ENCODE data around the gene KIF5B.
"Not testable (repeated sequence)": the region's sequence is repeated elsewhere in the genome, so short reads cannot be mapped to it uniquely, and the experiment has no call there.

The KIF5B gene

GRCh38 chr10:32015386-32015785 is 40.8 kb downstream of the KIF5B start:
- DNase-seq (ENCODE audit: low read depth in 2 of 2): no peak

DNA sequence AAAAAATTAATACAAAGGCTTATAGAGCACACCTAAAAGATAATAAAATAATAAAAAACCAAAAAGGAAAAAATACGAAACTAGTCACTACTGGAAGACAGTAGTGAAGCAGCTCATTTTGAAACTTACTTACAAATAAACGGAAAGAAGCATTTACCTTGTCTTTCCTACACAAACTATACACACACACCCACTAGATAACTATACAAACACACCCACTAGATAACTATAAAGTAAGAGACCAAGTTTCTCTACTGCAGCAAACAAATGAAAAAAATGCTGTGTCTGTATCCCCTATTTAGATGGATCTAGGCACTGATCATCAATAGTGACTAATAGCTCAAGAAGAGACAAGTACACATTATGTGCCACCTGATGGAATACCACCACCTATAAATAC is 49.2 kb downstream of the KIF5B start:
- DNase-seq (ENCODE audit: low read depth in 2 of 2): no peak

DNA sequence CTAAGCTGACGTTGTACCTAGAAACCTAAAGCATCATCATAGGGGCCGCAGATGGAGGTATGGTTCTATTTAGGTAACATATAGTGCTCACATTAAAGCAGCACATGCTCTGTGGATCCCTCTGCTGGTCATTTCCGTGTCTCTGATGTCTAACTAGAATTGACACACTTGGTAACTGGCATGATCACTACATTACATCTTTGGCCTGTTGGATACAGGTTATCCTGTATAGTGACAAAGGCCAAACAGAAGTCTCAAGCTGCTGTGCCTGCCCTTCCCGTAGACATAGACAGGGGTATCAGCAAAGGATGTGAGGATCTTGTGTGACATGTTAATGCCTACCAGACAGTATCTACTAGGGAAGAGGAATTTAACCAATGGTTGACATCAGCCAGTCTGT is 51.2 kb downstream of the KIF5B start:
- DNase-seq (ENCODE audit: low read depth in 2 of 2): no peak

DNA sequence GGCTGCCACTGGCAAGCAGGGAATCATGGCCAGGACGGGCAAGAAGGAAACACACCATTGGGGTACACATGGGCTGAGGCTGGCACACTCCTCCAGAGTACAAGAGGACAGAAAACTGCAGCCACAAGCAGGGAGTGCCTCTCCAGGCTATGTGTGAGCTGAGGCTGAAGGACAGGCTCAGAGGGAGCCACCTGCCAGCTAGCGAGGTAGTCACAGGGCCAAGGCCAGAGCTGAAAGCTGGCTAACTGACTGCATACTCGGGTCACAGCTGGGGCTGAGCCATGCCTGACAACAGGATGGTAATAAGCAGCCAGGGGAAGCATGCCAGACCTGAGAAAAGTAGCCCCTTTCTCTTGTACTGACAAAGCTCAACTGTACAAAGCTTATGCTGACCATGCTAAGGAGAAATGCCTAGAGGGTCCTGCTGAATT is 52.0 kb downstream of the KIF5B start:
- no peak for DNase-seq (ENCODE audit: low read depth in 2 of 2)

GRCh38 chr10:32002531-32002930 is 53.7 kb downstream of the KIF5B start:
- DNase-seq (ENCODE audit: low read depth in 2 of 2): no peak

DNA sequence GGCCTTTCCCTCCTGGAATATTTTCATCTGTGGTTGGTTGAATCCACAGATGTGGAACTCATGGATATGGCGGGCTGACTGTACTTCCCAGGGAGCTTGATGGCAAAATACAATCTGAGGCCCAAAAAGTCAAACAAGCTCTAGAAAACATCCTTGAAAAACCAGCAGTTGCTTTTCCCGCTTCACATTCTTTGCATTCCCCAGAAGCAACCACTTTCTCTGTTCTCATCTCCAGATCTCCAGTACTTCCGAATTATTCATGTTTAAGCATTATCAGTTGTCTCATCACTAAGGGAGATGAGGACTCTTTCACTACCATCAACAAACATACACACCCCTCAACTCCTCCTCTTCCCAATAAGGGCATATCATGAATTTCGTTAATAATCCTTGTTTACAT is 55.3 kb downstream of the KIF5B start:
- DNase-seq (ENCODE audit: low read depth in 2 of 2): no peak

GRCh38 chr10:31999836-32000235 is 56.4 kb downstream of the KIF5B start:
- no peak for DNase-seq (ENCODE audit: low read depth in 2 of 2)

- DNase-seq (ENCODE audit: low read depth in 2 of 2): no peak
These were observed 57.1 kb downstream of the KIF5B start for GRCh38 chr10:31999070-31999660.

- no peak for DNase-seq (ENCODE audit: low read depth in 2 of 2)
These were observed 61.3 kb downstream of the KIF5B start for GRCh38 chr10:31994926-31995325.

GRCh38 chr10:31990937-31991336 is 65.3 kb downstream of the KIF5B start:
- DNase-seq (ENCODE audit: low read depth in 2 of 2): no peak

DNA sequence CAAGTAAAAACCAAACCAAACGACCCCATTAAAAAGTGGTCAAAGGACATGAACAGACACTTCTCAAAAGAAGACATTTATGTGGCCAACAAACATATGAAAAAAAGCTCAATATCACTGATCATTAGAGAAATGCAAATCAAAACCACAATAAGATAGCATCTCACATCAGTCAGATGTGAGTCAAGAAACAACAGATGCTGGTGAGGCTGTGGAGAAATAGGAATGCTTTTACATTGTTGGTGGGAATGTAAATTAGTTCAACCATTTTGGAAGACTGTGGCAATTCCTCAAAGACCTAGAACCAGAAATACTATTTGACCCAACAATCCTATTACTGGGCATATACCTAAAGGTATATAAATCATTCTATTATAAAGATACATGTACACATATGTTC is 68.4 kb downstream of the KIF5B start:
- DNase-seq (ENCODE audit: low read depth in 2 of 2): not testable (repeated sequence)

DNA sequence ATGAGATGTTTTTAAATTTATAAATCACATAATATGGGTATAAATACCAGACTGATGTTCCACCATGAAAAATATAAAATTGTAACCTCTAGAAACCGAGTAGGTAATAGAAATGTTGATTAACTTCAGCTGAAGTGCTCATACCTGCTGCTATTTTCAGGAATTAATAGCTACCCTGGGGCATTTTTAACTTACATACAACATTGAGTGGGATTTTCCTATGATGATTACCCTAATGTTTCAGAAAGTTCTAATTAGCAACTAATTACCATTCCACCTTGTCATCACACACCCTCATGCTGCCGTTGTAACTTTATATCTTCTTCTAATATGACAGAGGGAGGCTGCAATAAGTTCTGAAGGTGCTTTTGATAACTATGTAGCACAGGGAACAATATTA is 74.1 kb downstream of the KIF5B start:
- no peak for DNase-seq (ENCODE audit: low read depth in 2 of 2)

DNA sequence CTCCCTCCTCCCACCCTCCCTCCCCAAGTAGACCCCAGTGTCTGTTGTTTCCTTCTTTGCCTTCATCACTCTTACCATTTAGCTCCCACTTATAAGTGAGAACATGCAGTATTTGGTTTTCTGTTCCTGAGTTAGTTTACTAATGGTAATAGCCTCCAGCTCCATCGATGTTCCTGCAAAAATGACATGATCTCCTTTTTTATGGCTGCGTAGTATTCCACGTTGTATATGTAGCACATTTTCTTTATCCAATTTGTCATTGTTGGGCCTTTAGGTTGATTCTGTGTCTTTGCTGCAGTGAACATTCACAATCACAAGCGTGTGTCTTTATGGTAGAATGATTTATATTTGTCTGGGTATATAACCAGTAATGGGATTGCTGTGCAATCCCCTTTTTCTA is 75.8 kb downstream of the KIF5B start:
- no peak for DNase-seq (ENCODE audit: low read depth in 2 of 2)

GRCh38 chr10:31979071-31979470 is 77.2 kb downstream of the KIF5B start:
- DNase-seq (ENCODE audit: low read depth in 2 of 2): not testable (repeated sequence)

DNA sequence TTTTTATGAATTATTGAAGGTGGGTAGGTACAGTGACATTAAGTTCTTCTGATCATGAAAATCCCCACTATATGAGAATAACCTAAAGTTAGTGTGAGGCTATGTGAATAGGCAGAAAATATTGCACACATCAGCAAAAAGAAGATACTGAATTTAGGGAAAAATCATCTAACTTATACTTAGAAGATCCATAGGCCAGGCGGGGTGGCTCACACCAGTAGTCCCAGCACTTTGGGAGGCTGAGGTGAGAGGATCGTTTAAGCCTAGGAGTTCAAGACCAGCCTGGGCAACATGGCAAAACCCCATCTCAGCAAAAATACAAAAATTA is 78.1 kb downstream of the KIF5B start:
- no peak for DNase-seq (ENCODE audit: low read depth in 2 of 2)

GRCh38 chr10:31977440-31978155 is 78.6 kb downstream of the KIF5B start:
- no peak for DNase-seq (ENCODE audit: low read depth in 2 of 2)

- no peak for DNase-seq (ENCODE audit: low read depth in 2 of 2)
These were observed 81.0 kb downstream of the KIF5B start for GRCh38 chr10:31975157-31975765.

- no peak for DNase-seq (ENCODE audit: low read depth in 2 of 2)
These were observed 81.6 kb downstream of the KIF5B start for GRCh38 chr10:31974434-31975124.

DNA sequence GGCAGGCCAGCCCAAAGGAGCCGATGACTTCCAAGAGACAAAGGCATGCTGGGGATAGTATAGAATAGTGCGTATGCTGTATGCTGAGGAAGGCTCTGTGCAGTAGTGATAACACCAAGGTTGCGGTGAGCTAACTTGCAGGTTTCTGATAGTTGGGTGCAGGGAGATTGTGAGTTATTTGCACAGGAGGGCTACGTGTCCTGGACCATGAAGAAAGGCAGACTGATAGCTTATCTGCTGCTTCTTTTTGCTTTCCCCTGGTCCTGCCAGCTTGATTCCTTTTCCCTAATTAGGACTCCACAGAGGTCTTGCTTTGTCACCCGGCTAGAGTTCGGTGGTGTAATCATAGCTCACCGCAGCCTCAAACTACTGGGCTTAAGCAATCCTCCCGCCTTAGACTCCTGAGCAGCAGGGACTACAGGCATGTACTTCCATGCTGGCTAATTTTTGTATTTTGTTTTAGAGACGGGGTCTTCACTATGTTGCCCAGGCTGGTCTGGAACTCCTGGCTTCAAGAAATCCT is 83.6 kb downstream of the KIF5B start:
- DNase-seq (ENCODE audit: low read depth in 2 of 2): no peak

DNA sequence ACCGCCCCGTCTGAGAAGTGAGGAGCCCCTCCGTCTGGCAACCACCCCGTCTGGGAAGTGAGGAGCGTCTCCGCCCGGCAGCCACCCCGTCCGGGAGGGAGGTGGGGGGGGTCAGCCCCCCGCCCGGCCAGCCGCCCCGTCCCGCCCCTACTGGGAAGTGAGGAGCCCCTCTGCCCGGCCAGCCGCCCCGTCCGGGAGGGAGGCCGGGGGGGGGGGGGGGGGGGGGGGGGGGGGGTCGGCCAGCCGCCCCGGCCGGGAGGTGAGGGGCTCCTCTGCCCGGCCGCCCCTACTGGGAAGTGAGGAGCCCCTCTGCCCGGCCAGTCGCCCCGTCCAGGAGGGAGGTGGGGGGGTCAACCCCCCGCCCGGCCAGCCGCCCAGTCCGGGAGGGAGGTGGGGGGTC is 86.4 kb downstream of the KIF5B start:
- not testable (repeated sequence) for DNase-seq (ENCODE audit: low read depth in 2 of 2)

DNA sequence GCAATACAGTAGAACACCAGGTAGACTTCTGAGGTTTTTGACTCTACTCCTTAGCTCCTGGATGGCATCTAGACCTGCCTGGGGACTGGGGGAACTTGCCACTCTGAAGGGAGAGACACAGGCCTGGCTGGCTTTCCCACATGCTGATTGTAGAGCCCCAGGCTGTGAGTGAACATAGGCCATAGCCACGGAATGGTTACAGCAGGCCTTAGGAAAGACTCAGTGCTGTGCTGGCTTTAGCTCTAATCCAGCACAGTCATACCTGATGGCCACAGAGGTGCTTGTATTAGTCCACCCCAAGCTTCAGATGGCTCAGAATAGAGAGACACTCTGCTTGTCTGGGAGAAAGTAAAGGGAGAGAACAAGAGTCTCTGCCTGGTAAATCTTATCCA is 92.6 kb downstream of the KIF5B start:
- DNase-seq (ENCODE audit: low read depth in 2 of 2): no peak

GRCh38 chr10:31962826-31963588 is 93.2 kb downstream of the KIF5B start:
- DNase-seq (ENCODE audit: low read depth in 2 of 2): no peak
